Fibroblast of villous mesenchyme (primary cell): ENCODE data around the gene BATF. TPM values are rescaled to one million over a fixed set of nuclear protein-coding genes. Genes with fewer than 3 reads are reported as not detected.
A peak's percentile ranks its signal among the peaks of the same experiment; 100 is the strongest.

Experiments used
- DNase-seq: peaks from one replicate; pipeline ENCODE4 v3.0.0-alpha.2; 2010; ENCODE audit warnings: low read depth
- H3K4me3 ChIP-seq: 2 replicates; pipeline ENCODE4 v1.5.1; 2011; ENCODE audit warnings: low read depth, mild to moderate bottlenecking, low read length
- CTCF ChIP-seq: IDR thresholded peaks from 2 replicates; pipeline ENCODE4 v1.5.1; 2012; ENCODE audit warnings: low read depth, mild to moderate bottlenecking, low read length; ENCODE audit not compliant: insufficient read depth
- total RNA-seq: library from RNA; depleted of rRNA; stranded (reverse); fragments of >200 nt; gene quantifications from 2 replicates; pipeline ENCODE4 v1.2.3, GENCODE V29; 2012

The BATF gene
- total RNA-seq, 1 donor, result not detected

GRCh38 chr14:75591331-75591946, 69.2 kb downstream of the BATF start:
- peak; percentile 24 for TF ChIP-seq CTCF
- no peak for DNase-seq
- H3K4me3 ChIP-seq, result no peak overlapping the region

- no peak for TF ChIP-seq CTCF
- no peak overlapping the region for H3K4me3 ChIP-seq
- DNase-seq, result no peak
Measured at GRCh38 chr14:75591987-75592575, 69.8 kb downstream of the BATF start.

- TF ChIP-seq CTCF, result no peak
- no peak overlapping the region for H3K4me3 ChIP-seq
- DNase-seq, result no peak
Measured at GRCh38 chr14:75595226-75595625, 73.0 kb downstream of the BATF start.

Other genes starting within 250 kb of the BATF start
- gene FOS, start 243.6 kb upstream of the BATF start, total RNA-seq, result 108 and 122 TPM in 2 replicates
- 36.4 and 51.4 TPM in 2 replicates for gene JDP2, start 94.4 kb upstream of the BATF start, total RNA-seq
- 0.43 and 0.64 TPM in 2 replicates for gene FLVCR2, start 56.2 kb downstream of the BATF start, total RNA-seq
- 10.0 and 13.0 TPM in 2 replicates for gene ERG28, start 138.4 kb downstream of the BATF start, total RNA-seq
- gene TTLL5, start 138.8 kb downstream of the BATF start, total RNA-seq, result 29.6 and 33.7 TPM in 2 replicates